SIG-M5 (cell line): ENCODE data around the gene SMURF1.
"Not testable (repeated sequence)": the region's sequence is repeated elsewhere in the genome, so short reads cannot be mapped to it uniquely, and the experiment has no call there.

ENCODE experiments used
- DNase-seq: peaks from one replicate; lab custom pipeline; 2025; lab: John Stamatoyannopoulos, UW

SMURF1 gene

DNA sequence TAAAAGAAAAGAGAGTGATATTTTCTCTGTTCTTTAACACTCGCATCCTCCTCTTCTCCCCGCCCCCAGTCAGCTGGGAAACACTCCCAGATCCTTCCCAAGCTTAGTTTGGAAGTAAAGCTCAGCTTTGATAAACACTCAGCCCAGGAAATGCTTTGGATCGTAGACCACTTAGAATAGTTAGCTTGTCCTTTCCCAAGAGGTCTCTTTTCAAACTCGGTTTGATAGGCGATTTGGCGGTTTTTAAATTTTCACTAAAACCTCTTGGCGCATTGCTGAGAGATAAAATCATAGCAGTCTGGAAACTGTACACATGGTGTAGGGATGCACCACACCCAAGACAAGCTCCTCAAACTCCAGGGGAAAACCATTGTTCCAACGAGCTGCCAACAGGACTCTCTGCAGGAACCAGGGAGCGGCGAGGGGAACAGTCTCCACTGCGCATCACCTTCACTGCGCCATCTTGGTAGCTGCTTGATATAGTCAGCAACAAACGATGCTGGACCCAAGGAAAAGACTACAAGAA lies 22.3 kb downstream of the SMURF1 start:
- DNase-seq: no peak

DNA sequence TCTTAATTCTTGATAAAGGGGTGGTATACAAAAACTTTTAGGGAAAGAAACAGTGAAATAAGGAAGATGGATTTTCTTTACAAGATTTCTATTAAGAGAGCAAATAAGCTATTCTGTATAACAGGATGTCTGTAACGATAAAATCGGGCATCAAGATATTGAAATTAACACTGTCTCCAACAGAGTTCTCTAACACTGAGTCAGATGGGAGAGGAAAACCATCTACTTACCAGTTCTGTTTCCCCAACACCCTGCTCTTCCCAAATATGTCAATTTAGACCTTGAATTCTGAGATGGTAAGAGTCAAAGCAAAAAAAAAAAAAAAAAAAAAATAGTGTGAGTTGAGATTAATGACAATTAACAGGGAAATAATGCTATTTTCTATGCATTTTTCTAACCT lies 23.0 kb downstream of the SMURF1 start:
- DNase-seq: no peak

DNA sequence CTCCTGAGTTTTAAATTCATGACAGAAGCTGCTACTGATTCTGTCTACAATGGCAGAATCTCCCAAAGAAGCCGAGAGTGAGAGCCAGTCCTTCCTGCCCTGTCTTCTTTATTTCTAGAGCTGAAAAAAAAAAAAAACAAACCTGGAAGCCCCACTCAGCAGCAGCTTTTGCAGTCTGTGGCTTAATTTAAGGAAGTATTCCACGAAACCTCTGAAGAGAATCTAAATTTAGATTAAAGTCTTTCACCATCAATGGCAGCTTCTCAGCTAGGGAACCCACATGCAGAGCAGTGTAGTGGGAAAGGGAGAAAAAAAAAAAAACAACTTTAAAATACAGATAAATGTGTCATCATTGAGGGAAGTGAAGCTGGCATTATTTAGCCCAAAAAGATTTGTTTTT lies 23.4 kb downstream of the SMURF1 start:
- DNase-seq: peak; percentile 70

DNA sequence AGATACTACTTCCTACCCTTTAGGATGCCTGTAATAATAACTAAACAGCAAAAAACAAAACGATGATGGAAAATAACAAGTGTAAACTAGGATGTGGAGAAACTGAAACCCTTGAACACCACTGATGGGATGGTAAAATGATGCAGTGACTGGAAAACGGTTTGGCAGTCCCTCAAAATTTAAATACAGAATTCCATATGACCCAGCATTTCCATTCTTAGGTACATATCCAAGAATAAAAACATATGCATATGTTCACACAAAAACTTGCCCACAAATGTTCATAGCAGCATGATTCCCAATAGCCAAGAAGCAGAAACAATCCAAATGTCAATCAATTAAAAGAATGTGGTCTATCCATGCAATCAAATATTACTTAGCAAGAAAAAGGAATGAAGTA lies 25.8 kb downstream of the SMURF1 start:
- no peak for DNase-seq

DNA sequence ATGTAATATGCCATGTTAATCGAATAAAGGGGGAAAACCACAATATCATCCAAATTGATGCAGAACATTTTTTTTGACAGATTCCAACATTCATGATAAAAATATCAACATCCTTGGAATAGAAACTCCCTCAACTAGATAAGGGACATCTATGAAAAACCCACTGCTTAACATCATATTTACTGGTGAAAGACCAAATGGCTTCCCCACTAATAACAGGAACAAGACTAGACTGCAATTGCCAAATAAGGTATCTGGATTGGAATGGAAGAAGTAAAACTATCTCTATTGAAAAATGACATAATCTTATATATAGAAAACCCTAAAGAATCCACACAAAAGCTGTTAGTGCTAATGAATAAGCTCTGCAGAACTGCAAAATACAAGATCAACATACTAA lies 27.8 kb downstream of the SMURF1 start:
- DNase-seq: no peak

DNA sequence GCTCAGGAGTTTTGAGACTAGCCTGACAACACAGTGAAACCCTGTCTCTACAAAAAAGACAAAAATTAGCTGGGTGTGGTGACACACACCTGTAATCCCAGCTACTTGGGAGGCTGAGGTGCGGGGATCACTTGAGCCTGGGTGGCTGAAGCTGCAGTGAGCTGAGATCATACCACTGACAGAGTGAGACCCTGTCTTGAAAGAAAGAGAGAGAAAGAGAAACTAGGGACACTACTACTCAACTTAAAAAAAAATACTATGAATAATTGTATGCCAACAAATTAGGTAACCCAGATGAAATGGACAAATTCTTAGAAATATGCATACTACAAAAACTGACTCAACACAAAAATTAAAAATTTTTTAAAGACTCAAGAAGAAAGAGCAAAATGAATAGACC lies 28.5 kb downstream of the SMURF1 start:
- no peak for DNase-seq

DNA sequence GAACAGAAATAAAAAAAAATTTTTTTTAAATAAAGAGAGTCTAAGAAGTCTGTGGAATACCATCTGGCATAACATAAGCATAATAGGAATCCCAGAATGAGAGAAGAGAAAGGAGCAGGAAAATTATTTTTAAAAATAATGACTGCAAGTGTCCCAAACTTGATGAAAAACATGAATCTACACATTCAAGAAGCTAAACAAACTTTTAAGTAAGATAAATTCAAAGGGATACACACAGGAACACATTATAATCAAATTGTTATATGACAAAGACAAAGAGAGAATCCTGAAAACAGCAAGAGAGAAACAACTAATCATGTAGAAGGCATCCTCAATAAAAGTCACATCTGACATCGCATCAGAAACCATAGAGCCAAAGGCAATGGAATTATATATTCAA lies 30.9 kb downstream of the SMURF1 start:
- no peak for DNase-seq

DNA sequence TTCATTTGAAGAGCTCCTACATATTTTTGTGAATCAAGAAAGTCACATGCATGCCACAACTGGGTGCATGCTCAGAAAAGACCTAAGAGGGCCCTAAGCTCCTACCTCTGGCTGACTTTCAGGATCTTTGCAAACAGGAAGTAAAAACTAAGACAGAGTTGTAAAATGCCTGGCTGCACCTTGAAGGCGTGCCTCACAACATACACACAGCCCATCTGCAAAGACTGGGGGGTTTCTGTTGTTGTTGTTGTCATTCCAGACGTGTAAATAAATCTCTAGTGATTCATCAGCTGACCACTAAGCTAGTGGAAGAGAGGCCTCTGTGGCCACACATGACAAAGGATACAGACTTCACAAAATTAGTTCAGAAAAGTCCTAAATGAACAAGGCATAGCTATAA lies 31.8 kb downstream of the SMURF1 start:
- DNase-seq: no peak

DNA sequence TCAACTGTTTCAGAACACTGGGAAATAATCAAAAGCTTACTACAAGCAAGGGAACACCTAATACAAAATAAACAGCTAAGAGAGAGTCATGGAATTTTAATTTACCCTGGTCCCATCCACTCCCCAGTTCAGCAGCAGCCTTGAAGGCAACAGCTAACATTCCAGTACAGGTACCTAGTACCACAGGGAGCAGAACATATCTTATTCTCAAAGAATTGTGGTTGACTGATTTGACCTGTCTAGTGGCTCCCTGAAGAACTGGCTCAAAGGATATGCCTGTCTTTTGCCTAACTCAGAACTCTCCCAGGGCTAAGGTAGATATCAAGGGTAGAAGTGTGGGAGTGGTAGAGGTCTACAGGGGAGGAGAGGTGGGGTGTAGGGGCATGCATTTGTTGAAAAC lies 32.3 kb downstream of the SMURF1 start:
- DNase-seq: no peak

DNA sequence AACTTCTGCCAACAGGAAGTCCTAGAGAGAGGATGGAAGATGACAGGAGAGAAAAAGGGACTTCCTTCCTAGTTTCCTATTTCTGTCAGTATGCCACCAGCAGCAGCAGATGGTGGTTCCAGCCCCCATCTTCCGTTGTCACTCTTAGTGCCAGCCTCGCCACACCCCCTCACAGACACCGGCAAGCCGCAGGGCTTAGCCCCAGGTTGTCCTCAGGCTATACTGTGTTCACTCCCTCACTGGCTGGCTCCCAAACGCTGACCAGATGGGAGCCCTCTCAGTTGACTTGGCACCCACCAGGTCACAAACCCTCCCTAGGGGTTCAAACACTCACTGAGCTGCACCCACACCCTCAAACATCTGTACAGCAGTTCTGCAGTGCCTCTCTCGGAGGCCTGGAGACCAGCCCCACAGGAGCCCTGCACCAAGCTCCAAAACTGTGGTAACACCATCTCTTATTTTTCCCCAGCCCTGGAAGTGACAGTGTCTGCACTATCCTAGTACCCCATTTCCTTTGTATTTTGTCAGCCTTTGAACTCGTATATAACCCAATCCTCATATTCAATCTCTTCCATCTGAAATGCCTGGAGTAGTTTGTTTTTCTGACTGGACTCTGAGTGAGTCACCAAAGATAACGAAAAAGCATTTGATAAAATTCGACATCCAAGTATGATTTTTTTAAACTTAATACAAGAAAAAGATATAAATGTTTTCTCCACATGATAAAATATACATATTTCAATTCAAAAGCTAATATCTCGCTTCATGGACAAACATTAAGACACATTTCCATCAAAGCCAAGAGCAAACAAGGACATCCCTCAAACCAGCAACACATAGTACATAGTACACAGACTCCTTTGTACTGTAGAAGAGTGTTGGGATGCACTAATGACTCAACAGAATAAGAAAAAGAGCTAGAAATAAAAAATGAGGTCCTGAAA lies 34.5 kb downstream of the SMURF1 start:
- DNase-seq: no peak

DNA sequence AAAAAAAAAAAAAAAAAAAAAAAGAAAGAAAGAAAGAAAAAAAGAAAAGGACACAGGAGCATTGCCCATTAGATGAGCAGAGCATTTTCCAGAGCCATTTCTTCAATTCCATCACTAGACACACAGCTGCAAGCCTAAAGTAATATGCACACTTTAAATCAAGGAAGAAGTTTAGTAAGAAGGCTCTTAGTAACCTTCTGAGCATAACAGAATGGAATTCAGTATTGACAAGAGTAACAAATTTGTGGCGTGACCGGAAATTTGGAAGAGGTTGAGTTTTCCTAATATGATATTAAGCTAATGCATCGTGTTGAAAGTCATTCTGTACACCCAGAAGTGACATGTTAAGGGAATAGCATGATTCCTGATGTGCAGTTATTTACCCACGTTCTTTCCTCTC lies 35.3 kb downstream of the SMURF1 start:
- no peak for DNase-seq

DNA sequence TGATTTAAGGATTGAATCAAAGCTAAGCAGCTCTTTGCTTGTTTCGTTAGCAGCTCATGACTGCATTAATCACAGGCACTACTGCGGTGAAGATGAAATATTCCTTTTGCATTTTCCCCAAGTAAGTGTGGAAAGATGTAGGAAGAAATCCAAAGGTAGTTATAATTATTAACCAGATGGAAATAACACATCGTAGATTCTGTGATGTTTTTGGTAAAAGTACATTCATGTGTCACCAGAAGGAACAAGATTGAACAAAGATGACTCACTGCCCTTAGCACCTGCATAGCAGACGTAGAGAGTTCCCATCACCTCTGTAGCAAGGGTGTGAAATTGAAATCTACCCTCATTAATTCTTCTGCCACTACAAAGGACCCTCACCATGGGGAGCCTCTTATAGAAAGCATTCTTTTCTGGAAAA lies 37.1 kb downstream of the SMURF1 start:
- DNase-seq: no peak

DNA sequence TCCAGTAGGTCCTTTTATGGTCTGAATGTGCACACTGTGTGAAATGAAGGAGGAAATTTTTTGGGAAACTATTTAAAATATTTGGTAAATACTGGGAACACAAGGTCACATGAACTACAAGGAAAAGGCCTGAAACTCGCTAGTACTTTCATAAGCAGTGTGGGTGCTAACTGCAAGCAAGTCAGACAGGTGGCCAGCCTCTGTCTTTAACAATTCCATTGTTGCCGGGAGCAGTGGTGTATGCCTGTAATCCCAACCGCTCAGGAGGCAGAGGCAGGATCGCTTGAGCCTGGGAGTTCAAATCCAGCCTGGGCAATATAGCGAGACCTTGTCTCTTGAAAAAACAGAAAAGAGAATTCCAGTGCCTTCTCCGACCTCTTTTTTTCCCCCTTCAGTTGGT lies 37.5 kb downstream of the SMURF1 start:
- DNase-seq: no peak

DNA sequence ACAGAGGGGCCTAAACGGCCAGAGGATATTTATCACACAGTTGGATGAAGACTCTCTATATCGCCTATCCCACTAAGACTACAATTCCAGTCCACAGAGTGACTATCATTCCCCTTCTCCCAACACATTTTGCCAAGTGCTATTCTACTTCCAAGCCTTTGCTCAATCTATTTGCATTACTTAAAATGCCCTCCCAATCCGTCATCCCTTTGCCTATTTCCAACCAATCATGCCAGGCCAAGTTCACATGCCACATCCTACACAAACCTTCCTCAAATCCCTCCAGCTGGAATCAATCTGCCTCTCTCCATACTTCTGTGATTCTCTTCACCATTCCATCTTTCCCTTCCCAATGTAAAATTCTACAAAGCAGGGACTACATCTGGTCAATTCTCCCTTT lies 38.2 kb downstream of the SMURF1 start:
- DNase-seq: no peak

DNA sequence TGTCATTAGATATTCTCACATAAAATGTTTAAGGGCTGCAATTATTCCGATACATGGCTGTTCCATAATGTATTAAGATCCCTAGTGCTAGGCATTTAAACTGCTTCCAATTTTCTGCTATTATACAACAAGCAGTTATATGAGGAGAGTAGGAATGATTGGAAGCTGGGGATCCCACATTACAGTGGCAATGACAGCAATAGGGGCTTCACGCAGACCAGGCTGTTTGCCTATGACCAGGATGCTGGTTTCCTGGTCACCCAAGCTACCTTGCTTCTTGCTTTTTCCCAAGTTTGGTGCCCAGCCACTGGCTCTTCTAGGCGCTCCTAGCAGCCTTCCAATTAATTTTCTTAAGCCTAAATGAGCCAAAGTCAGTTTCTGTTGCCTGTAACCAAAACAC lies 39.3 kb downstream of the SMURF1 start:
- no peak for DNase-seq

DNA sequence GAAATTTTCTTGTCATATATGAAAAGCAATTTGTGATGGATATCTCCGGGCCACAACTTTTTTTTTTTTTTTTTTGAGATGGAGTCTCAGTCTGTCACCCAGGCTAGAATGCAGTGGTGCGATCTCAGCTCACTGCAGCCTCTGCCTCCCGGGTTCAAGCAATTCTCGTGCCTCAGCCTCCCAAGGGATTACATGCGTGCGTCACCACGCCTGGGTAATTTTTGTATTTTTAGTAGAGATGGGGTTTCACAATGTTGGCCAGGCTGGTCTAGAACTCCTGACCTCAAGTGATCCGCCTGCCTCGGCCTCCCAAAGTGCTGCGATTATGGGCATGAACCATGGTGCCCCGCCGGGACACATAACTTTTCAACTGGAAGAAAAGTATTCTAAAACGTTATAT lies 40.1 kb downstream of the SMURF1 start:
- not testable (repeated sequence) for DNase-seq

DNA sequence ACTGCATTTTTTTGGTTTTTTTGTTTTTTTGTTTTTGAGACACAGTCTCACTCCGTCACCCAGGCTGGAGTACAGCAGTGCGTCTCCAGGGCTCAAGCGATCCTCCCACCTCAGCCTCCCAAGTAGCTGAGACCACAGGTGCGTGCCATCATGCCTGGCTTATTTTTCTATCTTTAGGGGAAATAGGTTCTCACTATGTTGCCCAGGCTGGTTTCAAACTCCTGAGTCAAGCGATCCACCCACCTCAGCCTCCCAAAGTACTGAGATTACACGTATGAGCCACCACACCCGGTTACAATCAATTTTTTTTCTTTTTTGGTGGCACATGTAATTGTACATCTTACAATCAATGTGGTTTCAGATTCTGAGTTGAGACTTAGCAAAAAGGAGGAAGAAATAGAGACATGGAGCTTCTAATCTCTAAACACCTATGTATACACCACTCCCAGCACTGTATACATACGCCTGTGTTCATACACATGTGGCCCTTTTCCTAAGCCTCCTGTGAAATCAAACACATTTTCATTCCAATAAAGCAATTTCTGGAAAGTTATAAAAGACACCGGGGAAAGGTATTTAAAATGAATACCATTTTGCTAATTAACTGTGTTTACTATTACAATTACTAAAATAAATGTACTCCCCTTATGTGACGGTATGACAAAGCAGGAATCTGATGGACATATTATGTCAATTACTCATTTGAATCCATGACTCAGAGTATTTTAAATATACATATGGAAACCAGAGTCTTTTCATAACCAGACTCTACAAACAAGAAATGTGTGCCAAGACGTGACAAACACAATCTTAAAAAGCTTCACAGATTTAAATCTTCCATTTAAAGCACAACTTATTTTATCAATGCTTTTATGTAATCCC lies 40.9 kb downstream of the SMURF1 start:
- no peak for DNase-seq

DNA sequence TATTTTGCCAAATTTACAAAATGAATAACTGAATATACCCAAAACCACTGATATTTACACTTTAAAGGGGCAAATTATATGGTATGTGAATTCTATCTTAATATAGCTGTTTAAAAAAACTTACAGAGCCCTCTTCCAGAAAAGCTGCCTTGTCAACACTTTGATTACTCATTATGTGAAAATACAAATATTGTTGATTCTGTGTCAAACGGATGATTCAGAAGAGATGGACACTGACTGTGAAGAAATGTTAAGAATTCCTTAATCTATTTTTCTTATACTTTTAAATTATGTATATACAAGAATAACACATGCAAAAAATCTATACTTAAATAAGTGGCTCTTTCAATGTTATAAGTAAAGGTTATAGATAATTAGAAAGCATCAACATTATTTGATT lies 41.5 kb downstream of the SMURF1 start:
- no peak for DNase-seq

DNA sequence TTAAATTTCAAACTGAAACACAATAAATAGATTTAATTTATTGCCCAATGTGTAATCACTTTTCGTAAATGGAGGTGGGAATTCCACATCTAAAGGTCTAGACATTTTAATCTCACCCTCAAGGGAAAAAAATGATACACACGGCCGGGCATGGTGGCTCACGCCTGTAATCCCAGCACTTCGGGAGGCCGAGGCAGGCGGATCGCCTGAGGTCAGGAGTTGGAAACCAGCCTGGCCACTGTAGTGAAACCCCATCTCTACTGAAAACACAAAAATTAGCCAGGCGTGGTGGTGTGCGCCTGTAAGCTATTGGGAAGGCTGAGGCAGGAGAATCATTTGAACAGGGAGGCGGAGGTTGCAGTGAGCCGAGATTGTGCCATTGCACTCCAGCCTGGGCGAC lies 42.4 kb downstream of the SMURF1 start:
- not testable (repeated sequence) for DNase-seq

DNA sequence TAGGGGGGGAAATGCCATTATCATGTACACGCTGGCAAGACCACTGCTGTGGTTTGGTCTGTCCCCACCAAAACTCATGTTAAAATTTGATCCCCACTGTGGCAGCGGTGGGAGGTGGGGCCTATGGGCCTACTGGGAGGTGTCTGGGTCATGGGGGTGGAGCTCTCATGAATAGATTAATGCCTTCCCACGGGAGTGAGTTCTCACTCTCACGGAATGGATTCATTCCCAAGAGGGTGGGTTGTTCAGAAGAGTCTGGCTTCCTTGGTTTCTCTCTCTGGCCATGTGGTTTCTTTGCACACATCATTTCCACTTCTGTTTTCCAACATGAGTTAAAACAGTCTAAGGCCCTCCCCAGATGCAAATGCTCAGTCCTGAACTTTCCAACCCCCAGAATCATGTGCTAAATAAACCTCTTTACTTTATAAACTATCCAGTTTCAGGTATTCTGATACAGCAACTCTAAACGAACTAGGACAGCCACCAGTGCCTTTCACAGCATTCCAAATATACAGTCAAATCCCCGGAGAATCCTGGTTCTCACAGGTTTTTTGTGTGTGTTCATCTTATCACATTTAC lies 44.3 kb downstream of the SMURF1 start:
- no peak for DNase-seq

DNA sequence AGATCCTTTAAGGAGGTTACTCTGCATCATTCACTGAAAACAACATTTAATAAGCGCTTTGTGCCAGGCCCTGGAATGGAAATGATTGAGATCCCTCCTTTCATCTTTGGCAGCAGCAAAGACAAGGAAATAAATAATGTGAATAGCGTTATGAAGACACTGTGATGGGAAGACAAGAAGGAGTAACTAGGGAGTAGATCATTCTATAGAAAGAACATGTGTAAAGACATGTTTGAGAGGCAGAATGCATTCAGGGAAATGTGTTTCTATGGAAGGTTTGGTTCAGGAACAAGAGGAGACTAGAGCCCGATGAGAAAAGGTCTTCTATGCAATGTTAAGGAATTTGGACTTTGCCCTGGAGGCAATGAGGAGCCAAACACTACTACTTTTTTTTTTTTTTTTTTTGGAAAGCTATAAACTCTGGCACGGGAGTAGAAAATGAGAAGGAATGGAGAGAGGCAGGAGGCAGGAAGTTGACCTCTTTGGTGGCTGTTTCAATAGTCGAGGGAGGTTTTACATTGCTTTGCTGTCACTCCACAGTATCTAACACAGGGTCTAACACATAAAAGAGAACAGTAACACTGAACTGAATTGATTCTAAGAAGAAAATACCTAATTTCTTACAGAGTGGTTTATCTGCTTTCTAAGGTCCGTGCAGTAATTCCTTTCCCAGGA lies 44.9 kb downstream of the SMURF1 start:
- DNase-seq: no peak

DNA sequence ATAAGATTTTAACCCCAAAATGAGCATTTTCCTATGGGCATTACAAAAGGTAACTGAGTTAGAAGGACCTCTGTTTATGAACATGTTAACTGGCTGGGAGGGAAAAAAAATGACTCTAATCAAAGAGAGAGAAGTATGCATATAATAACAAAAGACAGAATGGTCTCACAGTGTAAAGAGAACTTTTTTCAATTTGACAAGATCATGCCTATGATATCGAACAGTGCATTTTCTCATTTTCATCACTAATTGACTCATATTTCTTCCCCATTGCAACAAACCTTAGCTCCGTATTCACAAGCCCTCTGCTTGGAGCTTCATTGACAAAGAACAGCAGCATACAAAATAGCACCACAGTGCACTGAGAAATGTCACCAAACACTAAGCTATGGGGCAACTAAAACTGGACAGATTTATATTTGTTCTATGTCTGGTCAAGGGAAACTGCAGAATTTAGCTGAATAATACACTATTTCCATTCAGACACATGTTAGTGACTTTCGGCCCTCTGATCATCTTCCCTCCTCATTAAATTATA lies 45.6 kb downstream of the SMURF1 start:
- DNase-seq: no peak
